Measurements from ENCODE around the gene RIN2. TPM values are rescaled to one million over a fixed set of nuclear protein-coding genes. Genes with fewer than 3 reads are reported as not detected.

Gene RIN2
- polyA plus RNA-seq, 1 donor (not counting 4 experiments of a cell fraction or from before 2014, with no cell fraction given) = 40.1 TPM

- peaks cover 16% of the 10 kb centered on the region for H3K27me3 ChIP-seq (ENCODE audit: control insufficient read depth, extremely low read depth, insufficient read depth, low read length)
- no peak for FAIRE-seq
- no peak overlapping the region for H3K4me3 ChIP-seq (ENCODE audit: control insufficient read depth in 2 of 3, extremely low read depth in 1 of 3, insufficient read depth in 2 of 3, low read depth in 1 of 3, low read length in 3 of 3)
- TF ChIP-seq EZH2 (IDR thresholded peaks at IDR 0.05; ENCODE audit: low read length) (no peak), CTCF (optimal IDR thresholded peaks at IDR 0.05 in 1 of 3, IDR thresholded peaks at IDR 0.05 in 1 of 3, conservative IDR thresholded peaks at IDR 0.05 in 1 of 3; ENCODE audit: extremely low read depth in 1 of 3, insufficient read depth in 2 of 3, low read length in 3 of 3) (no peak)
- peaks cover 2% of the 10 kb centered on the region for H3K9me3 ChIP-seq (ENCODE audit: control insufficient read depth, low read depth, low read length)
- H3K4me2 ChIP-seq (ENCODE audit: control insufficient read depth, extremely low read depth, insufficient read depth, low read depth, low read length) = no peak overlapping the region
- H3K36me3 ChIP-seq (ENCODE audit: control insufficient read depth in 2 of 2, extremely low read depth in 1 of 2, insufficient read depth in 2 of 2, low read length in 2 of 2) = no peaks in the 10 kb centered on the region
- no peaks in the 10 kb centered on the region for H3K9me1 ChIP-seq (ENCODE audit: control insufficient read depth, extremely low read depth, insufficient read depth, low read length)
- H3K9ac ChIP-seq (ENCODE audit: control insufficient read depth, extremely low read depth, insufficient read depth, low read length) = no peak overlapping the region
- no peaks in the 10 kb centered on the region for H4K20me1 ChIP-seq (ENCODE audit: control insufficient read depth, extremely low read depth, insufficient read depth, low read length)
- no peak for DNase-seq (ENCODE audit: low read depth, low spot score)
- no peak overlapping the region for H3K27ac ChIP-seq (ENCODE audit: control insufficient read depth, insufficient read depth, low read length)
- no peaks in the 10 kb centered on the region for H3K4me1 ChIP-seq (ENCODE audit: control insufficient read depth, extremely low read depth, insufficient read depth, low read length)
- no peaks in the 10 kb centered on the region for H3K79me2 ChIP-seq (ENCODE audit: control insufficient read depth, insufficient read depth, low read length)
- dilution Hi-C loops (cut with MboI; ENCODE audit: extremely low pct_ligation_motif_present, low sequenced_read_pairs) = no loop called here
- H2AFZ ChIP-seq (ENCODE audit: control insufficient read depth, low read length) = no peak overlapping the region
Measured at GRCh38 chr20:19718880-19719279, 39.2 kb upstream of the RIN2 start.

DNA sequence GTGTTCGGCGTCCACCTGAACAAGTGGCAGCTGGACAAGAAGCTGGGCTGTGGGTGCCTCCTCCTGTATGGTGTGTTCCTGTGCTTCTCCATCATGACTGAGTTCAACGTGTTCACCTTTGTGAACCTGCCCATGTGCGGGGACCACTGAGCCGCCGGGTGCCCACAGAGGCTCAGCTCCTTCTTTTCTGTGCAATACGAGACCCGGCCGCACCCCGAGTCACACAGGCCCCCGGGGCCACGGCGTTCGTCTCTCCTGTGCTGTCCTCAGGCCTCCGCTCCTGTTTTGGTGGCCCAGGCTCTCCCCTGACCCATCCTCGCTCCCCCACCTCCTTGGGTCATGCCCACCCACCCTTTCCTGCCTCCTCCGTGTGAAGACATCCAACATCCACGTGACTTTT is 37.1 kb upstream of the RIN2 start:
- DNase-seq (ENCODE audit: low read depth, low spot score) (no peak), FAIRE-seq (no peak)
- H3K27me3 ChIP-seq (ENCODE audit: control insufficient read depth, extremely low read depth, insufficient read depth, low read length) = peaks cover 16% of the 10 kb centered on the region
- peaks cover 3% of the 10 kb centered on the region for H3K4me1 ChIP-seq (ENCODE audit: control insufficient read depth, extremely low read depth, insufficient read depth, low read length)
- H3K9me1 ChIP-seq (ENCODE audit: control insufficient read depth, extremely low read depth, insufficient read depth, low read length) = no peaks in the 10 kb centered on the region
- dilution Hi-C loops (cut with MboI; ENCODE audit: extremely low pct_ligation_motif_present, low sequenced_read_pairs) = no loop called here
- TF ChIP-seq EZH2 (IDR thresholded peaks at IDR 0.05; ENCODE audit: low read length) (no peak), CTCF (optimal IDR thresholded peaks at IDR 0.05 in 1 of 3, IDR thresholded peaks at IDR 0.05 in 1 of 3, conservative IDR thresholded peaks at IDR 0.05 in 1 of 3; ENCODE audit: extremely low read depth in 1 of 3, insufficient read depth in 2 of 3, low read length in 3 of 3) (no peak)
- no peaks in the 10 kb centered on the region for H4K20me1 ChIP-seq (ENCODE audit: control insufficient read depth, extremely low read depth, insufficient read depth, low read length)
- H3K27ac ChIP-seq (ENCODE audit: control insufficient read depth, insufficient read depth, low read length) = no peak overlapping the region
- H3K79me2 ChIP-seq (ENCODE audit: control insufficient read depth, insufficient read depth, low read length) = no peaks in the 10 kb centered on the region
- no peak overlapping the region for H3K4me3 ChIP-seq (ENCODE audit: control insufficient read depth in 2 of 3, extremely low read depth in 1 of 3, insufficient read depth in 2 of 3, low read depth in 1 of 3, low read length in 3 of 3)
- no peak overlapping the region for H3K9ac ChIP-seq (ENCODE audit: control insufficient read depth, extremely low read depth, insufficient read depth, low read length)
- H3K4me2 ChIP-seq (ENCODE audit: control insufficient read depth, extremely low read depth, insufficient read depth, low read depth, low read length) = no peak overlapping the region
- no peak overlapping the region for H2AFZ ChIP-seq (ENCODE audit: control insufficient read depth, low read length)
- peaks cover 2% of the 10 kb centered on the region for H3K9me3 ChIP-seq (ENCODE audit: control insufficient read depth, low read depth, low read length)
- H3K36me3 ChIP-seq (ENCODE audit: control insufficient read depth in 2 of 2, extremely low read depth in 1 of 2, insufficient read depth in 2 of 2, low read length in 2 of 2) = no peaks in the 10 kb centered on the region

Data from keratinocyte (primary cell).